ENCODE measurements around the gene SLIT2. TPM values are rescaled to one million over a fixed set of nuclear protein-coding genes. Genes with fewer than 3 reads are reported as not detected.

SLIT2 gene
- total RNA-seq, 1 experiment from 2014 or later, result 3.8 TPM

- no peak for DNase-seq (ENCODE audit: low read depth, low spot score)
- Histone ChIP-seq H2AFZ (ENCODE audit: low read depth, low read length, poor library complexity, severe bottlenecking) (no peak overlapping the region), H3K27ac (ENCODE audit: low read depth, low read length) (no peak overlapping the region), H4K20me1 (ENCODE audit: insufficient read depth) (no peaks in the 10 kb centered on the region), H3K79me2 (ENCODE audit: insufficient read depth, low read length) (no peaks in the 10 kb centered on the region), H3K4me3 (replicated peaks in 1 of 2; ENCODE audit: low read depth in 1 of 2, low read length in 2 of 2) (no peak overlapping the region), H3K9ac (ENCODE audit: low read length) (no peak overlapping the region), H3K27me3 (ENCODE audit: insufficient read depth, low read length) (no peaks in the 10 kb centered on the region), H3K4me1 (ENCODE audit: control insufficient read depth in 1 of 2, insufficient read depth in 2 of 2, low read length in 2 of 2) (peaks cover 0 to 12% of the 10 kb centered on the region in 2 experiments; a peak in 1 of 4 replicates), H3K9me3 (ENCODE audit: control insufficient read depth in 1 of 2, insufficient read depth in 1 of 2, low read depth in 1 of 2, low read length in 2 of 2) (no peaks in the 10 kb centered on the region), H3K36me3 (ENCODE audit: control insufficient read depth in 1 of 2, insufficient read depth in 2 of 2, low read length in 2 of 2) (no peaks in the 10 kb centered on the region), H3K9me2 (ENCODE audit: insufficient read depth) (no peaks in the 10 kb centered on the region), H3K4me2 (ENCODE audit: low read length) (peak overlapping the region; percentile 92; the same call in 1 of the 2 replicates)
- BruUV-seq (replicated peaks), result TSS peak; percentile 34
- TF ChIP-seq EZH2phosphoT487 (IDR thresholded peaks at IDR 0.05; ENCODE audit: borderline replicate concordance) (no peak), POLR2AphosphoS5 (IDR thresholded peaks at IDR 0.05; ENCODE audit: low read depth, low read length) (no peak), ZBTB33 (IDR thresholded peaks at IDR 0.05; ENCODE audit: extremely low read depth, insufficient replicate concordance, low read length) (no peak), EGR1 (IDR thresholded peaks at IDR 0.05; ENCODE audit: low read depth) (no peak), ATF3 (IDR thresholded peaks at IDR 0.05) (no peak), CBX3 (IDR thresholded peaks at IDR 0.05; ENCODE audit: low read depth) (no peak), CTCF (IDR thresholded peaks at IDR 0.05 in 2 of 3, conservative IDR thresholded peaks at IDR 0.05 in 1 of 3; ENCODE audit: borderline replicate concordance in 1 of 3, insufficient read depth in 1 of 3, low read depth in 2 of 3, low read length in 2 of 3) (no peak), JUND (IDR thresholded peaks at IDR 0.05) (no peak), ZFX (IDR thresholded peaks at IDR 0.05) (no peak), SRF (IDR thresholded peaks at IDR 0.05; ENCODE audit: low read depth) (no peak)
- ChIA-PET CTCF (no interaction called here), POLR2A (no interaction called here), RAD21 (ENCODE audit: low non-redundant PET in 1 of 2, low total read pairs in 2 of 2, uncharacterized antibody in 2 of 2, unreplicated experiment in 2 of 2) (no interaction called here)
- no peak for ATAC-seq
- intact Hi-C loops (cut with micrococcal nuclease), result no loop called here
These were observed 1.1 kb downstream of the SLIT2 start for GRCh38 chr4:20252656-20253282.

Data from HCT116 (cell line).